Measurements from ENCODE around the gene REV3L. TPM values are rescaled to one million over a fixed set of nuclear protein-coding genes. Genes with fewer than 3 reads are reported as not detected.
A peak's percentile ranks its signal among the peaks of the same experiment; 100 is the strongest.

The REV3L gene
- polyA plus RNA-seq, 2 of the 4 experiments (the other 2 are of a cell fraction), result 4.1 to 12.4 TPM

DNA sequence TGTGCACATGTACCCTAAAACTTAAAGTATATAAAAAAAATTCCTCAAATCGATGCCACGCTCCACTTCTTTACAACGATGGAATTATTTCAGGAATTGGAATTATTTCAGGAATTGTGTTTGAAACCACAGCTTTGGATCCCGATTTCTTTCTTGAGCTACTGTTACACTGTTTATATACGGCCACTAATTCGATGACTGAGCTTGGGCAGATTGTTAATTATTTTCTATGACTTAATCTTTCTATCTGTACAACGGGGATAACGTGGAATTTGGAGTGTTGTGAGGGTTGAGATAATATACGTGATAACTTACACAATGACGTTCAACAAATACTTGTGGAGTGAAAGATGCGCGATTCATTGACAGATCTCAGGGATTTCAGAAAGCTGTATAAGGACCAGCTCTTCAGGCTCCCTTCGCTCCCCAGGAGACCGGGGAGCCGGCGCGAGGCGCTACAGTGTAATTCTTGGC lies 224.4 kb downstream of the REV3L start:
- peak overlapping the region; percentile 78 to 85 for H3K27ac ChIP-seq
- CTCF ChIA-PET, result interaction anchor here (0.6 to 2.4 kb wide), 32 partner anchors 9 to 785 kb away, joined by 3 to 16 read pairs (median 4); partner anchors contain the start of genes REV3L and TRAF3IP2

GRCh38 chr6:111258010-111258409 lies 225.0 kb downstream of the REV3L start:
- no peak overlapping the region; a peak in 1 of 6 replicates for H3K27ac ChIP-seq
- TF ChIP-seq SREBF2 (IDR thresholded peaks at IDR 0.05) (no peak), ZC3H11A (IDR thresholded peaks at IDR 0.05) (peak; percentile 46; the same call in 1 of the 2 replicates)
- H3K9me3 ChIP-seq, result no peaks in the 10 kb centered on the region
- CTCF ChIA-PET, result interaction anchor here (0.6 to 2.1 kb wide), 16 partner anchors 11 to 781 kb away, joined by 3 to 16 read pairs (median 4); partner anchors contain the start of gene REV3L
- FAIRE-seq (no peak), DNase-seq (ENCODE audit: low read depth in 1 of 2, low spot score in 1 of 2) (no peak), ATAC-seq (no peak)
- no peak overlapping the region for H3K4me3 ChIP-seq
- H3K4me1 ChIP-seq, result peaks cover 30% of the 10 kb centered on the region
- peak overlapping the region; percentile 89; the same call in 2 of the 3 replicates for H3K4me2 ChIP-seq
- WGBS (ENCODE audit: missing lambda C conversion rate), result 84% methylated on average over 13 of the region's 13 CpGs
- POLR2A ChIA-PET, result interaction anchor here (1.4 to 1.8 kb wide), 2 partner anchors 225 to 348 kb away, joined by 5 to 14 read pairs; partner anchors contain the start of genes REV3L and TRAF3IP2

More for the DNA sequence above, 224.4 kb downstream of the REV3L start:
- FAIRE-seq (no peak), ATAC-seq (no peak; a peak in 1 of 6 replicates), DNase-seq (ENCODE audit: low read depth in 1 of 2, low spot score in 1 of 2) (no peak)
- Histone ChIP-seq H3K9me3 (no peaks in the 10 kb centered on the region), H3K4me1 (peaks cover 32% of the 10 kb centered on the region), H3K4me3 (peak overlapping the region; percentile 77), H3K4me2 (peak overlapping the region; percentile 89)
- POLR2A ChIA-PET, result interaction anchor here (0.9 to 1.8 kb wide), 7 partner anchors 16 to 785 kb away, joined by 4 to 15 read pairs (median 5); partner anchors contain the start of genes REV3L and TRAF3IP2
- no peak for TF ChIP-seq MAFK (IDR thresholded peaks at IDR 0.05; ENCODE audit: partially characterized antibody)
- TF ChIP-seq CHD4 (IDR thresholded peaks at IDR 0.05; ENCODE audit: borderline replicate concordance), result peak; percentile 87; the same call in 1 of the 2 replicates
- TF ChIP-seq POLR2AphosphoS2 (conservative IDR thresholded peaks at IDR 0.05; ENCODE audit: low read length), result no peak
- TF ChIP-seq ZFP36 (IDR thresholded peaks at IDR 0.05; ENCODE audit: borderline replicate concordance, partially characterized antibody), result no peak
- peak; percentile 78 for TF ChIP-seq HDAC2 (IDR thresholded peaks at IDR 0.05)
- no peak for TF ChIP-seq CBX8 (IDR thresholded peaks at IDR 0.05)
- no peak for TF ChIP-seq ELK1 (IDR thresholded peaks at IDR 0.05; ENCODE audit: low read depth, low read length)
- TF ChIP-seq RFX5 (IDR thresholded peaks at IDR 0.05), result no peak
- no peak for TF ChIP-seq CHD2 (IDR thresholded peaks at IDR 0.05; ENCODE audit: low read length, partially characterized antibody)
- TF ChIP-seq RARB (CRISPR knock-in tag; IDR thresholded peaks at IDR 0.05), result no peak
- no peak for TF ChIP-seq CBX2 (IDR thresholded peaks at IDR 0.05; ENCODE audit: borderline replicate concordance, low read depth)
- peak; percentile 83; the same call in 1 of the 2 replicates for TF ChIP-seq KDM1A (IDR thresholded peaks at IDR 0.05; ENCODE audit: low read depth)
- 2% methylated on average over 18 of the region's 18 CpGs for WGBS (ENCODE audit: missing lambda C conversion rate)

GRCh38 chr6:111256646-111257045 lies 226.4 kb downstream of the REV3L start:
- FAIRE-seq (no peak), ATAC-seq (no peak), DNase-seq (ENCODE audit: low read depth in 1 of 2, low spot score in 1 of 2) (peak in 1 of 2 experiments; percentile 12)
- ChIA-PET CTCF (interaction anchor here (0.6 to 2.0 kb wide), 11 partner anchors 14 to 687 kb away, joined by 3 to 14 read pairs (median 4); no protein-coding TSS in a partner anchor), POLR2A (no interaction called here)
- TF ChIP-seq SMC3 (IDR thresholded peaks at IDR 0.05) (peak; percentile 50), RAD21 (conservative IDR thresholded peaks at IDR 0.05 in 1 of 2, IDR thresholded peaks at IDR 0.05 in 1 of 2) (peak; percentile 55 to 66), NR3C1 (IDR thresholded peaks at IDR 0.05) (no peak)
- TF ChIP-seq, protein P1, sequence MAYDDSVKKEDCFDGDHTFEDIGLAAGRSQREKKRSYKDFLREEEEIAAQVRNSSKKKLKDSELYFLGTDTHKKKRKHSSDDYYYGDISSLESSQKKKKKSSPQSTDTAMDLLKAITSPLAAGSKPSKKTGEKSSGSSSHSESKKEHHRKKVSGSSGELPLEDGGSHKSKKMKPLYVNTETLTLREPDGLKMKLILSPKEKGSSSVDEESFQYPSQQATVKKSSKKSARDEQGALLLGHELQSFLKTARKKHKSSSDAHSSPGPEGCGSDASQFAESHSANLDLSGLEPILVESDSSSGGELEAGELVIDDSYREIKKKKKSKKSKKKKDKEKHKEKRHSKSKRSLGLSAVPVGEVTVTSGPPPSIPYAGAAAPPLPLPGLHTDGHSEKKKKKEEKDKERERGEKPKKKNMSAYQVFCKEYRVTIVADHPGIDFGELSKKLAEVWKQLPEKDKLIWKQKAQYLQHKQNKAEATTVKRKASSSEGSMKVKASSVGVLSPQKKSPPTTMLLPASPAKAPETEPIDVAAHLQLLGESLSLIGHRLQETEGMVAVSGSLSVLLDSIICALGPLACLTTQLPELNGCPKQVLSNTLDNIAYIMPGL (CRISPR knock-in tag; IDR thresholded peaks at IDR 0.05; ENCODE audit: borderline replicate concordance), result no peak
- TF ChIP-seq, protein P2, sequence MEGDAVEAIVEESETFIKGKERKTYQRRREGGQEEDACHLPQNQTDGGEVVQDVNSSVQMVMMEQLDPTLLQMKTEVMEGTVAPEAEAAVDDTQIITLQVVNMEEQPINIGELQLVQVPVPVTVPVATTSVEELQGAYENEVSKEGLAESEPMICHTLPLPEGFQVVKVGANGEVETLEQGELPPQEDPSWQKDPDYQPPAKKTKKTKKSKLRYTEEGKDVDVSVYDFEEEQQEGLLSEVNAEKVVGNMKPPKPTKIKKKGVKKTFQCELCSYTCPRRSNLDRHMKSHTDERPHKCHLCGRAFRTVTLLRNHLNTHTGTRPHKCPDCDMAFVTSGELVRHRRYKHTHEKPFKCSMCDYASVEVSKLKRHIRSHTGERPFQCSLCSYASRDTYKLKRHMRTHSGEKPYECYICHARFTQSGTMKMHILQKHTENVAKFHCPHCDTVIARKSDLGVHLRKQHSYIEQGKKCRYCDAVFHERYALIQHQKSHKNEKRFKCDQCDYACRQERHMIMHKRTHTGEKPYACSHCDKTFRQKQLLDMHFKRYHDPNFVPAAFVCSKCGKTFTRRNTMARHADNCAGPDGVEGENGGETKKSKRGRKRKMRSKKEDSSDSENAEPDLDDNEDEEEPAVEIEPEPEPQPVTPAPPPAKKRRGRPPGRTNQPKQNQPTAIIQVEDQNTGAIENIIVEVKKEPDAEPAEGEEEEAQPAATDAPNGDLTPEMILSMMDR (IDR thresholded peaks at IDR 0.05), result peak; percentile 58
- H3K4me2 ChIP-seq, result peak overlapping the region; percentile 26; the same call in 1 of the 3 replicates
- peak overlapping the region in 1 of 2 experiments; percentile 43; a peak in 1 of 6 replicates for H3K27ac ChIP-seq
- H3K4me1 ChIP-seq, result peaks cover 30% of the 10 kb centered on the region
- H3K4me3 ChIP-seq, result no peak overlapping the region
- no peaks in the 10 kb centered on the region for H3K9me3 ChIP-seq

Data from A549 (cell line).